HepG2 (cell line): Measurements from ENCODE around the gene ATRAID. TPM values are rescaled to one million over a fixed set of nuclear protein-coding genes. Genes with fewer than 3 reads are reported as not detected.

Experiments
- CCAR2 ChIP-seq: fragments of 200-400 bp; formaldehyde crosslinking; optimal IDR thresholded peaks from 2 replicates; pipeline ENCODE3; 2018; ENCODE audit warnings: low read depth, mild to moderate bottlenecking, low read length, moderate library complexity
- HNRNPH1 ChIP-seq: fragments of 200-400 bp; formaldehyde crosslinking; optimal IDR thresholded peaks from 2 replicates; pipeline ENCODE3; 2017; ENCODE audit warnings: mild to moderate bottlenecking, low read depth, low read length
- KDM4B ChIP-seq: sonication (generic); formaldehyde crosslinking; IDR thresholded peaks from 2 replicates; pipeline ENCODE4 v1.4.0; 2020; ENCODE audit warnings: missing genetic modification reagents
- KLF9 ChIP-seq: IDR thresholded peaks from 2 replicates; pipeline ENCODE4 v1.6.1; 2016; ENCODE audit warnings: low read depth
- MBD4 ChIP-seq: IDR thresholded peaks from 2 replicates; pipeline ENCODE4 v1.6.1; 2012; ENCODE audit warnings: low read length, inconsistent platforms, borderline replicate concordance
- NCOR1 ChIP-seq: fragments of 200-600 bp; sonication (generic); IDR thresholded peaks from 2 replicates; pipeline ENCODE4 v1.7.0; 2017; ENCODE audit warnings: antibody characterized with exemption, low read length, borderline replicate concordance
- NPAS2 ChIP-seq: sonication (generic); formaldehyde crosslinking; IDR thresholded peaks from 2 replicates; pipeline ENCODE4 v1.8.0; 2022; ENCODE audit warnings: mild to moderate bottlenecking, missing genetic modification reagents, borderline replicate concordance
- RAD21 ChIP-seq: fragments of 450-650 bp; formaldehyde crosslinking; IDR thresholded peaks from 2 replicates; pipeline ENCODE4 v1.5.0; 2020; ENCODE audit warnings: mild to moderate bottlenecking
- SSRP1 ChIP-seq: IDR thresholded peaks from 2 replicates; pipeline ENCODE4 v1.6.1; 2016; ENCODE audit warnings: control low read depth
- TP53 ChIP-seq: sonication (generic); formaldehyde crosslinking; conservative IDR thresholded peaks from 2 replicates; pipeline ENCODE4 v1.4.0; 2020; ENCODE audit warnings: missing genetic modification reagents
- TRIM22 ChIP-seq: fragments of 450-650 bp; IDR thresholded peaks from 2 replicates; pipeline ENCODE4 v1.6.1; 2017
- YY1 ChIP-seq: IDR thresholded peaks from 2 replicates; pipeline ENCODE4 v1.6.1; 2011; ENCODE audit warnings: low read length, low read depth, moderate library complexity, mild to moderate bottlenecking; ENCODE audit not compliant: insufficient read depth, insufficient replicate concordance
- ZNF24 ChIP-seq: fragments of 450-650 bp; IDR thresholded peaks from 2 replicates; pipeline ENCODE4 v1.6.1; 2017; ENCODE audit warnings: antibody characterized with exemption, mild to moderate bottlenecking
- ZNF296 ChIP-seq: sonication (generic); formaldehyde crosslinking; conservative IDR thresholded peaks from 2 replicates; pipeline ENCODE4 v1.5.0; 2020; ENCODE audit warnings: mild to moderate bottlenecking, missing genetic modification reagents
- ZNF713 ChIP-seq: sonication (generic); formaldehyde crosslinking; IDR thresholded peaks from 2 replicates; pipeline ENCODE4 v1.4.0; 2020; ENCODE audit warnings: mild to moderate bottlenecking, missing genetic modification reagents
- ZNF737 ChIP-seq: sonication (generic); formaldehyde crosslinking; IDR thresholded peaks from 2 replicates; pipeline ENCODE4 v1.5.0; 2020; ENCODE audit warnings: missing genetic modification reagents, mild to moderate bottlenecking, borderline replicate concordance
- ZNF766 ChIP-seq: sonication (generic); formaldehyde crosslinking; IDR thresholded peaks from 2 replicates; pipeline ENCODE4 v1.5.0; 2020; ENCODE audit warnings: missing genetic modification reagents, borderline replicate concordance
- ZNF83 ChIP-seq: sonication (generic); formaldehyde crosslinking; IDR thresholded peaks from 2 replicates; pipeline ENCODE4 v1.4.0; 2020; ENCODE audit warnings: missing genetic modification reagents, mild to moderate bottlenecking, borderline replicate concordance
- ZSCAN21 ChIP-seq: sonication (generic); formaldehyde crosslinking; IDR thresholded peaks from 2 replicates; pipeline ENCODE4 v1.8.0; 2022; ENCODE audit warnings: mild to moderate bottlenecking, missing genetic modification reagents, moderate library complexity, borderline replicate concordance
- polyA plus RNA-seq, 8 experiments: library from polyadenylated mRNA; depleted of rRNA in 3 of 8; stranded (reverse) in 7 of 8; unstranded in 1 of 8; fragments of >200 nt; fragmentation: Illumina TruSeq in 4 of 8; extraction: Trizol in 4 of 8; gene quantifications; 2 replicates each; pipeline versions ENCODE4 v1.2.1 to v1.2.3, GENCODE V29; 2011 to 2016; ENCODE audit warnings: low read depth in 4 of 8, missing spikeins in 1 of 8, mixed read lengths in 1 of 8; ENCODE audit not compliant: insufficient read depth in 1 of 8
- total RNA-seq, 5 experiments: library from RNA; depleted of rRNA; stranded (reverse); fragments of >200 nt; fragmentation: Illumina TruSeq; extraction: Trizol; gene quantifications; 2 replicates each; pipeline ENCODE4 v1.2.3, GENCODE V29; 2016; ENCODE audit warnings: low read depth in 1 of 5
- TF ChIP-seq, protein P1 (sequence below): sonication (generic); formaldehyde crosslinking; IDR thresholded peaks from 2 replicates; pipeline ENCODE4; 2020; ENCODE audit warnings: missing genetic modification reagents, mild to moderate bottlenecking, borderline replicate concordance
- TF ChIP-seq, protein P2 (sequence below): sonication (generic); formaldehyde crosslinking; conservative IDR thresholded peaks from 2 replicates; pipeline ENCODE4 v1.8.0; 2022; ENCODE audit warnings: missing genetic modification reagents
- TF ChIP-seq, protein P3 (sequence below): IDR thresholded peaks from 2 replicates; pipeline ENCODE4 v1.6.1; 2016

Gene ATRAID
- total and polyA plus RNA-seq, 2 of the 13 experiments (the other 11 are each of a cell fraction or from before 2014, with no cell fraction given) = 207 to 382 TPM

DNA sequence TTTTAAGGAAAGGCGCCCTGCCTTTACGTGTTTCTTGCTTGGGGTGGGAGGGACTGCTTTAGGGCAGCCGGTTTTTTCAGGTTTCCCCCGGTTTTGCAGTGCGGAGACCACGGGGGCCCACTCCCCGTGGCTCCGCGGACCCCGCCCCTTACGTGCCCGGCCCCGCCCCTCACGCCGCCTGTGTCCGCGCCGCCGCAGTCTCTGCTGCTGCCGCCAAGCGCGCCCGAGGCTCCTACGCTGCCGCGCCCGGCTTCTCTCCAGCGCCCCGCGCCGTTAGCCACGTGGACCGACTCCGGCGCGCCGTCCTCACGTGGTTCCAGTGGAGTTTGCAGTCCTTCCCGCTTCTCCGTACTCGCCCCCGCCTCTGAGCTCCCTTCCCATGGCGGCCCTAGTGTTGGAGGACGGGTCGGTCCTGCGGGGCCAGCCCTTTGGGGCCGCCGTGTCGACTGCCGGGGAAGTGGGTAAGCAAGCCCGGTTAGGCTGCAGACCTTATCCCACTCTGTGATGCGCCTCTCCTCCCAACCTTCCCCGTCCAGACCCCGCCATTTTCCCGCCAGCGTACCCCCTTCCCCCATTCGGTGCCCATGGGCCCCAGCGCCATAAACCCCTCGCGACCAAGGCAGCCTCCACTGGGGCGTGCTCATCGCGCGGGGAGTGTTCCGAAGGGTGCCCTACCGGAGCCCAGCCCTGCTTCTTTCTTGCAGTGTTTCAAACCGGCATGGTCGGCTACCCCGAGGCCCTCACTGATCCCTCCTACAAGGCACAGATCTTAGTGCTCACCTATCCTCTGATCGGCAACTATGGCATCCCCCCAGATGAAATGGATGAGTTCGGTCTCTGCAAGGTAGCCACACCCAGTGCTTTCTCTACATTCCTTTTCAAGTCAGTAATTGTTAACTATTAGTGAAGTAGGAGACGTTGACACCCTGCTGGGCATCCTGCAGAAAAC is 5.6 kb downstream of the ATRAID start, which contains the start of gene CAD (continued):
- TF ChIP-seq HNRNPH1 (no peak), ZNF766 (CRISPR knock-in tag) (peak; percentile 82; the same call in 1 of the 2 replicates), YY1 (no peak), KLF9 (CRISPR knock-in tag) (no peak), CCAR2 (no peak), ZNF737 (CRISPR knock-in tag) (no peak), TP53 (CRISPR knock-in tag) (no peak), ZNF24 (no peak), SSRP1 (CRISPR knock-in tag) (no peak), ZSCAN21 (CRISPR knock-in tag) (peak; percentile 75; the same call in 1 of the 2 replicates), KDM4B (CRISPR knock-in tag) (no peak), NPAS2 (CRISPR knock-in tag) (no peak), TRIM22 (no peak), NCOR1 (no peak), ZNF713 (CRISPR knock-in tag) (no peak), ZNF296 (CRISPR knock-in tag) (no peak), ZNF83 (CRISPR knock-in tag) (no peak), MBD4 (no peak), RAD21 (no peak; the same call in 1 of the 2 replicates)
- TF ChIP-seq, protein P1, sequence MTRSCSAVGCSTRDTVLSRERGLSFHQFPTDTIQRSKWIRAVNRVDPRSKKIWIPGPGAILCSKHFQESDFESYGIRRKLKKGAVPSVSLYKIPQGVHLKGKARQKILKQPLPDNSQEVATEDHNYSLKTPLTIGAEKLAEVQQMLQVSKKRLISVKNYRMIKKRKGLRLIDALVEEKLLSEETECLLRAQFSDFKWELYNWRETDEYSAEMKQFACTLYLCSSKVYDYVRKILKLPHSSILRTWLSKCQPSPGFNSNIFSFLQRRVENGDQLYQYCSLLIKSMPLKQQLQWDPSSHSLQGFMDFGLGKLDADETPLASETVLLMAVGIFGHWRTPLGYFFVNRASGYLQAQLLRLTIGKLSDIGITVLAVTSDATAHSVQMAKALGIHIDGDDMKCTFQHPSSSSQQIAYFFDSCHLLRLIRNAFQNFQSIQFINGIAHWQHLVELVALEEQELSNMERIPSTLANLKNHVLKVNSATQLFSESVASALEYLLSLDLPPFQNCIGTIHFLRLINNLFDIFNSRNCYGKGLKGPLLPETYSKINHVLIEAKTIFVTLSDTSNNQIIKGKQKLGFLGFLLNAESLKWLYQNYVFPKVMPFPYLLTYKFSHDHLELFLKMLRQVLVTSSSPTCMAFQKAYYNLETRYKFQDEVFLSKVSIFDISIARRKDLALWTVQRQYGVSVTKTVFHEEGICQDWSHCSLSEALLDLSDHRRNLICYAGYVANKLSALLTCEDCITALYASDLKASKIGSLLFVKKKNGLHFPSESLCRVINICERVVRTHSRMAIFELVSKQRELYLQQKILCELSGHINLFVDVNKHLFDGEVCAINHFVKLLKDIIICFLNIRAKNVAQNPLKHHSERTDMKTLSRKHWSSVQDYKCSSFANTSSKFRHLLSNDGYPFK (CRISPR knock-in tag) = no peak; the same call in 1 of the 2 replicates
- TF ChIP-seq, protein P2, sequence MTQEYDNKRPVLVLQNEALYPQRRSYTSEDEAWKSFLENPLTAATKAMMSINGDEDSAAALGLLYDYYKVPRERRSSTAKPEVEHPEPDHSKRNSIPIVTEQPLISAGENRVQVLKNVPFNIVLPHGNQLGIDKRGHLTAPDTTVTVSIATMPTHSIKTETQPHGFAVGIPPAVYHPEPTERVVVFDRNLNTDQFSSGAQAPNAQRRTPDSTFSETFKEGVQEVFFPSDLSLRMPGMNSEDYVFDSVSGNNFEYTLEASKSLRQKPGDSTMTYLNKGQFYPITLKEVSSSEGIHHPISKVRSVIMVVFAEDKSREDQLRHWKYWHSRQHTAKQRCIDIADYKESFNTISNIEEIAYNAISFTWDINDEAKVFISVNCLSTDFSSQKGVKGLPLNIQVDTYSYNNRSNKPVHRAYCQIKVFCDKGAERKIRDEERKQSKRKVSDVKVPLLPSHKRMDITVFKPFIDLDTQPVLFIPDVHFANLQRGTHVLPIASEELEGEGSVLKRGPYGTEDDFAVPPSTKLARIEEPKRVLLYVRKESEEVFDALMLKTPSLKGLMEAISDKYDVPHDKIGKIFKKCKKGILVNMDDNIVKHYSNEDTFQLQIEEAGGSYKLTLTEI (CRISPR knock-in tag) = no peak
- TF ChIP-seq, protein P3, sequence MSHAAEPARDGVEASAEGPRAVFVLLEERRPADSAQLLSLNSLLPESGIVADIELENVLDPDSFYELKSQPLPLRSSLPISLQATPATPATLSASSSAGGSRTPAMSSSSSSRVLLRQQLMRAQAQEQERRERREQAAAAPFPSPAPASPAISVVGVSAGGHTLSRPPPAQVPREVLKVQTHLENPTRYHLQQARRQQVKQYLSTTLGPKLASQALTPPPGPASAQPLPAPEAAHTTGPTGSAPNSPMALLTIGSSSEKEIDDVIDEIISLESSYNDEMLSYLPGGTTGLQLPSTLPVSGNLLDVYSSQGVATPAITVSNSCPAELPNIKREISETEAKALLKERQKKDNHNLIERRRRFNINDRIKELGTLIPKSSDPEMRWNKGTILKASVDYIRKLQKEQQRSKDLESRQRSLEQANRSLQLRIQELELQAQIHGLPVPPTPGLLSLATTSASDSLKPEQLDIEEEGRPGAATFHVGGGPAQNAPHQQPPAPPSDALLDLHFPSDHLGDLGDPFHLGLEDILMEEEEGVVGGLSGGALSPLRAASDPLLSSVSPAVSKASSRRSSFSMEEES (CRISPR knock-in tag) = peak; percentile 56; the same call in 1 of the 2 replicates
